ENCODE measurements around the gene FNDC4. TPM values are rescaled to one million over a fixed set of nuclear protein-coding genes. Genes with fewer than 3 reads are reported as not detected.

Gene FNDC4
- polyA plus RNA-seq, 1 donor from 2014 or later = 68.2 TPM

DNA sequence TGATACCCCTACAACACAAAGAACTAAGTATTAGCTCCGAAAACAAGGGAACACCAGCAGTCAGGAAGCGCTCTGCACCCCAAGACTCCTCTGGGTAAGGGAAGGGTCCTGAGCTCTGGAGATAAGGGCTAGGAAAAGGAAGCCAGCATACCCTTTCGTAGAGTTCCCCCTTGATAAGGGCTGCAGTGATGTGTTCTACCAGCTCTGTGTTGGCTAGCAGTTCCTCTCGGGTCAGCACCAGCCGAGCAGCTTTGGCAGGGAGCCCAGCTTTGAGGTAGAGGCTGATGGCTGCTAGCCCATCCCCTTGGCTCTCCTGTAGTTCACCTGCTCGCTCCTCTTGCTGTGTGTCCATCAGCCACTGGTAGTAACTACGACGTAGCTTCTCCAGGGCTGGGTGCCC, 33.9 kb downstream of the FNDC4 start:
- no peaks in the 10 kb centered on the region for H3K79me2 ChIP-seq (replicated peaks; ENCODE audit: insufficient read depth, low read length)
- H3F3A ChIP-seq (ENCODE audit: insufficient read depth, low read length, poor library complexity, severe bottlenecking) = no peaks in the 10 kb centered on the region
- H3K27me3 ChIP-seq (ENCODE audit: insufficient read depth, low read depth, low read length) = no peaks in the 10 kb centered on the region
- H4K20me1 ChIP-seq (ENCODE audit: insufficient read depth) = no peaks in the 10 kb centered on the region
- H3K4me2 ChIP-seq (ENCODE audit: low read length) = no peak overlapping the region
- no peaks in the 10 kb centered on the region for H3K9me3 ChIP-seq (ENCODE audit: low read length)
- no peak overlapping the region for H2AFZ ChIP-seq (ENCODE audit: low read depth, low read length)
- TF ChIP-seq RAD21 (conservative IDR thresholded peaks at IDR 0.05) (no peak), EZH2 (IDR thresholded peaks at IDR 0.05; ENCODE audit: borderline replicate concordance, insufficient read depth, low read length, poor library complexity, severe bottlenecking) (no peak), MXI1 (conservative IDR thresholded peaks at IDR 0.05; ENCODE audit: poor library complexity, severe bottlenecking) (no peak), SMC3 (conservative IDR thresholded peaks at IDR 0.05; ENCODE audit: poor library complexity) (no peak), TAF1 (IDR thresholded peaks at IDR 0.05; ENCODE audit: low read depth) (no peak), POLR2AphosphoS5 (IDR thresholded peaks at IDR 0.05) (no peak), EP300 (conservative IDR thresholded peaks at IDR 0.05; ENCODE audit: poor library complexity, severe bottlenecking) (no peak)
- TF ChIP-seq, protein P1, sequence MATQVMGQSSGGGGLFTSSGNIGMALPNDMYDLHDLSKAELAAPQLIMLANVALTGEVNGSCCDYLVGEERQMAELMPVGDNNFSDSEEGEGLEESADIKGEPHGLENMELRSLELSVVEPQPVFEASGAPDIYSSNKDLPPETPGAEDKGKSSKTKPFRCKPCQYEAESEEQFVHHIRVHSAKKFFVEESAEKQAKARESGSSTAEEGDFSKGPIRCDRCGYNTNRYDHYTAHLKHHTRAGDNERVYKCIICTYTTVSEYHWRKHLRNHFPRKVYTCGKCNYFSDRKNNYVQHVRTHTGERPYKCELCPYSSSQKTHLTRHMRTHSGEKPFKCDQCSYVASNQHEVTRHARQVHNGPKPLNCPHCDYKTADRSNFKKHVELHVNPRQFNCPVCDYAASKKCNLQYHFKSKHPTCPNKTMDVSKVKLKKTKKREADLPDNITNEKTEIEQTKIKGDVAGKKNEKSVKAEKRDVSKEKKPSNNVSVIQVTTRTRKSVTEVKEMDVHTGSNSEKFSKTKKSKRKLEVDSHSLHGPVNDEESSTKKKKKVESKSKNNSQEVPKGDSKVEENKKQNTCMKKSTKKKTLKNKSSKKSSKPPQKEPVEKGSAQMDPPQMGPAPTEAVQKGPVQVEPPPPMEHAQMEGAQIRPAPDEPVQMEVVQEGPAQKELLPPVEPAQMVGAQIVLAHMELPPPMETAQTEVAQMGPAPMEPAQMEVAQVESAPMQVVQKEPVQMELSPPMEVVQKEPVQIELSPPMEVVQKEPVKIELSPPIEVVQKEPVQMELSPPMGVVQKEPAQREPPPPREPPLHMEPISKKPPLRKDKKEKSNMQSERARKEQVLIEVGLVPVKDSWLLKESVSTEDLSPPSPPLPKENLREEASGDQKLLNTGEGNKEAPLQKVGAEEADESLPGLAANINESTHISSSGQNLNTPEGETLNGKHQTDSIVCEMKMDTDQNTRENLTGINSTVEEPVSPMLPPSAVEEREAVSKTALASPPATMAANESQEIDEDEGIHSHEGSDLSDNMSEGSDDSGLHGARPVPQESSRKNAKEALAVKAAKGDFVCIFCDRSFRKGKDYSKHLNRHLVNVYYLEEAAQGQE (IDR thresholded peaks at IDR 0.05; ENCODE audit: borderline replicate concordance) = no peak
- TF ChIP-seq, protein P2, sequence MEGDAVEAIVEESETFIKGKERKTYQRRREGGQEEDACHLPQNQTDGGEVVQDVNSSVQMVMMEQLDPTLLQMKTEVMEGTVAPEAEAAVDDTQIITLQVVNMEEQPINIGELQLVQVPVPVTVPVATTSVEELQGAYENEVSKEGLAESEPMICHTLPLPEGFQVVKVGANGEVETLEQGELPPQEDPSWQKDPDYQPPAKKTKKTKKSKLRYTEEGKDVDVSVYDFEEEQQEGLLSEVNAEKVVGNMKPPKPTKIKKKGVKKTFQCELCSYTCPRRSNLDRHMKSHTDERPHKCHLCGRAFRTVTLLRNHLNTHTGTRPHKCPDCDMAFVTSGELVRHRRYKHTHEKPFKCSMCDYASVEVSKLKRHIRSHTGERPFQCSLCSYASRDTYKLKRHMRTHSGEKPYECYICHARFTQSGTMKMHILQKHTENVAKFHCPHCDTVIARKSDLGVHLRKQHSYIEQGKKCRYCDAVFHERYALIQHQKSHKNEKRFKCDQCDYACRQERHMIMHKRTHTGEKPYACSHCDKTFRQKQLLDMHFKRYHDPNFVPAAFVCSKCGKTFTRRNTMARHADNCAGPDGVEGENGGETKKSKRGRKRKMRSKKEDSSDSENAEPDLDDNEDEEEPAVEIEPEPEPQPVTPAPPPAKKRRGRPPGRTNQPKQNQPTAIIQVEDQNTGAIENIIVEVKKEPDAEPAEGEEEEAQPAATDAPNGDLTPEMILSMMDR (IDR thresholded peaks at IDR 0.05; ENCODE audit: poor library complexity, severe bottlenecking) = no peak
- no peaks in the 10 kb centered on the region for H3K9me2 ChIP-seq (ENCODE audit: insufficient read depth, low read length)
- H3K36me3 ChIP-seq (ENCODE audit: insufficient read depth, low read length) = no peaks in the 10 kb centered on the region
- H3K9ac ChIP-seq (ENCODE audit: low read length) = no peak overlapping the region
- no peak overlapping the region for H3K4me3 ChIP-seq (ENCODE audit: low read length)
- H3K27ac ChIP-seq (ENCODE audit: low read length) = no peak overlapping the region

DNA sequence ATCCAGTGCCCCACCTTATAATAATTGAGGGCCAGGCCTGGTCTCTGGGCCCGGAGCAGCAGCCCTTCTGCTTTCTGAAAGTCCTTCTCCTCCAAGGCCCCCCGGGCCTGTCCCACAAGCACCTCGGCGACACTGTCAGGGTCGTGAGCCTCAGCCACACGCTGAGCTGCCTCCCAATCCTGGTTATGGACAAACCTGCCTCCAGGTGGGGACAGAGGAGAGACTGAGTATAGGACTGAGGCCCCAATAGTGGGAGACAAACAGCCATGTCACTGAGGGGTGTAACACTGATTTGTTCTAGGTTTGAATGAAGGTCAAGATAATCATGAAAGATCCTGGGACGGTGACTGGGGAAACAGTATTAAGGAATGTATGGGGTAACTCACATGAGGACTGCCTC, 41.0 kb downstream of the FNDC4 start:
- Histone ChIP-seq H3F3A (ENCODE audit: insufficient read depth, low read length, poor library complexity, severe bottlenecking) (no peaks in the 10 kb centered on the region), H3K9me2 (ENCODE audit: insufficient read depth, low read length) (no peaks in the 10 kb centered on the region), H3K79me2 (replicated peaks; ENCODE audit: insufficient read depth, low read length) (no peaks in the 10 kb centered on the region), H2AFZ (ENCODE audit: low read depth, low read length) (no peak overlapping the region), H3K9ac (ENCODE audit: low read length) (no peak overlapping the region), H3K4me2 (ENCODE audit: low read length) (no peak overlapping the region), H4K20me1 (ENCODE audit: insufficient read depth) (no peaks in the 10 kb centered on the region), H3K27ac (ENCODE audit: low read length) (no peak overlapping the region), H3K4me3 (ENCODE audit: low read length) (no peak overlapping the region), H3K27me3 (ENCODE audit: insufficient read depth, low read depth, low read length) (no peaks in the 10 kb centered on the region), H3K36me3 (ENCODE audit: insufficient read depth, low read length) (no peaks in the 10 kb centered on the region), H3K9me3 (ENCODE audit: low read length) (no peaks in the 10 kb centered on the region)
- TF ChIP-seq SMC3 (conservative IDR thresholded peaks at IDR 0.05; ENCODE audit: poor library complexity) (no peak), EP300 (conservative IDR thresholded peaks at IDR 0.05; ENCODE audit: poor library complexity, severe bottlenecking) (no peak), RAD21 (conservative IDR thresholded peaks at IDR 0.05) (no peak), EZH2 (IDR thresholded peaks at IDR 0.05; ENCODE audit: borderline replicate concordance, insufficient read depth, low read length, poor library complexity, severe bottlenecking) (no peak)
